Immature natural killer cell (primary cell): ENCODE results near the gene SYNE1. TPM values are rescaled to one million over a fixed set of nuclear protein-coding genes. Genes with fewer than 3 reads are reported as not detected.

Experiments
- DNase-seq, 3 donors: peaks; one replicate each; pipeline ENCODE4 v3.0.0; 2022; ENCODE audit warnings: mixed read lengths in 1 of 3
- H3K27ac Mint-ChIP-seq, 6 donors: one replicate each; pipeline ENCODE4 v1.8.0; 2020; ENCODE audit warnings: mixed read lengths in 6 of 6, mild to moderate bottlenecking in 5 of 6, inconsistent platforms in 4 of 6, moderate library complexity in 3 of 6
- H3K27me3 Mint-ChIP-seq, 3 donors: one replicate each; pipeline ENCODE4 v1.8.0; 2020 to 2021; ENCODE audit warnings: low read depth in 3 of 3, mild to moderate bottlenecking in 3 of 3, mixed read lengths in 3 of 3, moderate library complexity in 3 of 3, inconsistent platforms in 1 of 3
- H3K36me3 Mint-ChIP-seq, 3 donors: one replicate each; pipeline ENCODE4 v1.8.0; 2020; ENCODE audit warnings: mixed read lengths in 3 of 3, inconsistent platforms in 2 of 3, mild to moderate bottlenecking in 2 of 3
- H3K4me1 Mint-ChIP-seq, 2 donors: one replicate each; pipeline ENCODE4 v1.8.0; 2020; ENCODE audit warnings: inconsistent platforms in 2 of 2, mild to moderate bottlenecking in 2 of 2, mixed read lengths in 2 of 2, moderate library complexity in 1 of 2
- H3K4me3 Mint-ChIP-seq, 5 donors: one replicate each; pipeline ENCODE4 v1.8.0; 2020; ENCODE audit warnings: mild to moderate bottlenecking in 5 of 5, mixed read lengths in 5 of 5, inconsistent platforms in 3 of 5, moderate library complexity in 3 of 5
- H3K9me3 Mint-ChIP-seq, 6 donors: one replicate each; pipeline ENCODE4 v1.8.0; 2020; ENCODE audit warnings: mild to moderate bottlenecking in 6 of 6, mixed read lengths in 6 of 6, inconsistent platforms in 4 of 6, moderate library complexity in 3 of 6
- polyA plus RNA-seq, 3 donors: library from polyadenylated mRNA; unstranded; fragments of 300-500 nt; fragmentation: Illumina TruSeq; gene quantifications; one replicate each; pipeline ENCODE4 v1.2.3, GENCODE V29; 2021

Gene SYNE1
- polyA plus RNA-seq, 3 donors from 2014 or later, result 25.9 to 117 (median 27.9) TPM

DNA sequence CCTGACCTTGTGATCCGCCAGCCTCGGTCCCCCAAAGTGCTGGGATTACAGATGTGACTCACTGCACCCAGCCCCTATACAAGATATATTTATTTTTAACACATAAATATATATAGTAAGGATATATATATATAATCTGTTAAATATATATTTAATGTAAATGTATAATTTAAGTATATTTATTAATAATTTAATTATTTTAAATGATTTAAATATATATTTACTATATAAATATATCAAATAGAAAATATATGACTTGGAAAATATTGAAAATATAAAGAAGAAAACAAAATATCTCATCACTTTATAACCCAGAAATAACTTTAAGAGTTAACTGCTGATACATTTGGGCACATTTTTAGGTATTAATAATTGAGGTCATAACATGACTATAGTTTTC lies 324.7 kb downstream of the SYNE1 start:
- Mint-ChIP-seq H3K9me3 (no peaks in the 10 kb centered on the region), H3K4me3 (no peak overlapping the region), H3K36me3 (peaks cover 22 to 54% (median 35%) of the 10 kb centered on the region in 3 donors), H3K4me1 (peaks cover 0 to 2% of the 10 kb centered on the region in 2 donors), H3K27ac (no peak overlapping the region), H3K27me3 (peaks cover 0 to 3% (median 0%) of the 10 kb centered on the region in 3 donors)
- DNase-seq, result no peak

DNA sequence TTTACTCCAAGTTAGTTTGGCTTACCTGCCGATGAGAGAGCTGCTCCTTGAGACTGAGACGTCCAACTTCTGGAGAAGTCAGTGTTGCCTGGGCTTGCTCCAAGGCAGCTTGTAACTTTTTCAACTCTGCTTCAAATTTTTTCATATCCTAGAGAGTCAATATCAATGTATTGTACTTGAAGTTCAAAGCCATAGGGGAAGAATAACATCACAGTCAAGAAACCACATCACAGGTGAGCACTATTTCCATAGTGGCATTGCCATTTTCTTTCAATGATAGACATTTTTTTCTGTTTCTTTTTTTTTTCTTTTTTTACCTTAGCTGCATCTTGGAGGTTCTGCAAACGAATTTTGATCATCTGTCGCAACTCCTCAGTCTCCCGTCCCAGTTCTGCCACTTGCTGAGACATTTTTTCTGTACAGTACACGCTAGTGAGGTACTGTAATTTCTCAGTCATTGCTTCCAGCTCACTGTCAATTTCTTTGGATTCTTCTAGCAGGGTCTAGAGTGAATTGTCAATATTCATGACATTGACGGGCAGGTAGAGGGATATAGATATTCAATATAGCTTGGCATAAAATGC lies 326.7 kb downstream of the SYNE1 start:
- Mint-ChIP-seq H3K36me3 (peaks cover 9 to 42% (median 24%) of the 10 kb centered on the region in 3 donors), H3K27ac (no peak overlapping the region), H3K4me1 (peaks cover 0 to 2% of the 10 kb centered on the region in 2 donors), H3K4me3 (no peak overlapping the region), H3K27me3 (no peaks in the 10 kb centered on the region), H3K9me3 (no peaks in the 10 kb centered on the region)
- DNase-seq, result no peak

DNA sequence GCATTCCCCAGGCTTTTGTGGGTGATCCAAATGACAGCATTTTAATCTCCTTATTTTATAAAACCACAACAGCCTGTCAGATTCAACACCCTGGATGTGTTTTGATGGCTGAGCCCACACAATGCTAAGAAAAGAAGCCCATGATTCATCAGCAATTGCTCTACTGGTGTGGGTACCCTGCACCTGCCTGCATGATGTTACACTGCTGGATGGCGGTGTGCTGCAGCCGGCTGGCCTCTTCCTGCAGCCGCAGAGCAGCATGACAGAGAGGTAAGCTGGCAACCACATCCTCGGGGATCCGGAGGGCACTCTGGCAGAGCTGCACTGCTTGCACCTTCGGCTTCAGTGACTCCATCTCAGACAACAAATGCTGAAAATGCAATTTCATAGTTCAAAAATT lies 327.5 kb downstream of the SYNE1 start:
- Mint-ChIP-seq H3K27ac (no peak overlapping the region), H3K9me3 (no peaks in the 10 kb centered on the region), H3K4me3 (no peak overlapping the region), H3K27me3 (no peaks in the 10 kb centered on the region), H3K4me1 (peaks cover 0 to 2% of the 10 kb centered on the region in 2 donors), H3K36me3 (peaks cover 10 to 41% (median 24%) of the 10 kb centered on the region in 3 donors)
- no peak for DNase-seq

DNA sequence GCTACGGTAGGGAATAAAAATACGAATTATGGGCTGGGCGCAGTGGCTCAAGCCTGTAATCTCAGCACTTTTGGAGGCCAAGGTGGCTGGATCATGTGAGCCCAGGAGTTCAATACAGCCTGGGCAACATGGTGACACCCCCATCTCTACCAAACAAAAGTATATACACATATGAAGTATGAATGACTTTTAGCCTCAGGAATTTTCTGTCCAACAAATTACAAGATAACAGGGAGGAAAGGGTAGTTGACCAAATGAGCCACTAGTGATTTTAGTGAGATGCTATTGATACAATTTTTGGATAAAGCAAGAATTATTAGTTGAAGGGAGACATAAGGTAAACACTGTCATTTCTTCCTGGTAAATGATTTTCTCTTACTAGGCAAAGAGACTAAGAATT lies 328.2 kb downstream of the SYNE1 start:
- Mint-ChIP-seq H3K27ac (peak overlapping the region in 3 of 6 donors; percentile 48 to 55 (median 49)), H3K4me1 (peaks cover 0 to 2% of the 10 kb centered on the region in 2 donors), H3K27me3 (no peaks in the 10 kb centered on the region), H3K4me3 (no peak overlapping the region), H3K36me3 (peaks cover 9 to 36% (median 23%) of the 10 kb centered on the region in 3 donors), H3K9me3 (no peaks in the 10 kb centered on the region)
- no peak for DNase-seq

DNA sequence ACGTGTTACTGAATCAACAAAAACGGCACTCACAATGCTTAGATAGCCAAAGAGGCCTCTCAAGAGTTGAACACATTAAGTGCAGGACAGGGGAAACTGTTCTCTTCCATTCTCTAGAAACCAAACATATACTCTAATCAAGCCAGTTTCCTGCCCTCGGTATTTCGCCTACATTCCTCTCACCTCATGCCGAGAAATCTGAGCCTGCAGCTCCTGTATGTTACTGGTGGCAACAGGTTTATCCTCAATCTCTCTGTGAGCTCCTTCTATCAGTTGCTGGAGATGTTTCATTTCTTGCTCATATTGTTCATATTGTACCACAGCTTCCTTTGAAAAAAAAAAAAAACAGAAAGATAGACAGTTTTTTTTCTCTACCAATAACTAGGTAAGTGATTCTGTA lies 328.9 kb downstream of the SYNE1 start:
- H3K4me3 Mint-ChIP-seq, result no peak overlapping the region
- peaks cover 6 to 31% (median 19%) of the 10 kb centered on the region in 3 donors for H3K36me3 Mint-ChIP-seq
- H3K4me1 Mint-ChIP-seq, result peaks cover 0 to 2% of the 10 kb centered on the region in 2 donors
- H3K27ac Mint-ChIP-seq, result no peak overlapping the region
- no peak for DNase-seq
- no peaks in the 10 kb centered on the region for H3K9me3 Mint-ChIP-seq
- no peaks in the 10 kb centered on the region for H3K27me3 Mint-ChIP-seq

DNA sequence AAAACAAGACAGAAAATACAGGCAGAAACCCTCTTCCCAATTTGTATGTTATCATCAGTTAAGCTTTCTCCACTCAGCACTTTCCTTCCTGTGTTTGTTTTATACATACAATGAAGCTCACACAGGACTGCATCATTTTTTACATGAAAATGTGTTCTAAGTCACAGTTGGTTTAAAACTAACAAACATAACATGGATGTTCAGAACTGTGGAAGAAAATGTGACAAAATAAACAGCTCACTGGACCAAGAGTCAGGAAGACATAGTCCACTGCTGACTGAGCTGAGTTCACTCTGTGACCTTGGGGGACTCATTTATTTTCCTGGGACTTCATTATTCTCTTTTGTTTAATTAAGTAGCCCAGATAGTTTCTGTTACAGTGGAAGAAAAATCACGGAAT lies 331.5 kb downstream of the SYNE1 start:
- Mint-ChIP-seq H3K27me3 (peaks cover 6 to 11% (median 8%) of the 10 kb centered on the region in 3 donors), H3K4me1 (peaks cover 19 to 20% of the 10 kb centered on the region in 2 donors), H3K27ac (peak overlapping the region in 1 of 6 donors; percentile 56), H3K9me3 (no peaks in the 10 kb centered on the region), H3K4me3 (no peak overlapping the region), H3K36me3 (peaks cover 6 to 22% (median 11%) of the 10 kb centered on the region in 3 donors)
- no peak for DNase-seq

DNA sequence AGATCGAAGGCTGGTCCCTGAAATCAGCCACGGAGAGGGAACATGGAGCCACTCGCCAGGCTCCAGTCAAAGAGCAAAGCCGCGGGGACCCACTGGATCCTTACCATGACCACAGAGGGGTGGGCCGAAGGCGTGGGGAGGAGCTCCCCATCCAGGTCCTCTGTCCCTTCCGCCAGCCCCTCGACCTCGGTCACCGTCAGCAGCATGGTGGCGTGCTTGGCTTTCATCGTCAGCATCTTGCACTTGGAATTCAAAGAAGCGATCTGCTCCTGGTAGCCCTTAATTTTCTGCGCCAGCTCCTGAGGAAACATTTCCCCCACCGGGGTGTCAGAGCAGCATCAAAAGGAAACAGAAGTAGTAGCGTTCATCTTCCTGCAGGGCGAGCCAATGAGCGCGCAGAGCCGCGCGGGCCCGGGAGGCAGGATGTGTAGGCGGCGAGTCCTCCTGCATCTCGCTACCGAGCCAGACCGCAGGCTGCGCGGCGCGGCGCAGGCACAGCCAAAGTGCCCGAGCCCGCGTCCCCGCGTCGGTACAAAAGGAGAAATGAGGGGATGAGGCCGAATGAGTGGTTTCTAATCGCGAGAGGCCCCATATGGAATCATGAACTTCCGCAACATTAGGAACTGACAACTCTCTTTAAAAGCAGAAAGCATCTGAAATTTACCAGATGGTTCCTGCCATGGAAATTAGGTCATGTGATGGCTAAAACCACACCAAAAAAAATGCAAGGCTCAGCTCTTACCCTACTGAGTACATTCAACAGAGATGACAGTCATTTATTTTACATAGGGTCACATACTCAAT lies 335.2 kb downstream of the SYNE1 start:
- Mint-ChIP-seq H3K36me3 (peaks cover 6 to 9% (median 7%) of the 10 kb centered on the region in 3 donors), H3K27ac (peak overlapping the region; percentile 98 to 100 (median 98)), H3K4me1 (peaks cover 30 to 42% of the 10 kb centered on the region in 2 donors), H3K4me3 (peak overlapping the region; percentile 96 to 100 (median 100)), H3K9me3 (no peaks in the 10 kb centered on the region), H3K27me3 (peaks cover 8 to 15% (median 8%) of the 10 kb centered on the region in 3 donors)
- DNase-seq, result peak; percentile 89 to 90 (median 89)

DNA sequence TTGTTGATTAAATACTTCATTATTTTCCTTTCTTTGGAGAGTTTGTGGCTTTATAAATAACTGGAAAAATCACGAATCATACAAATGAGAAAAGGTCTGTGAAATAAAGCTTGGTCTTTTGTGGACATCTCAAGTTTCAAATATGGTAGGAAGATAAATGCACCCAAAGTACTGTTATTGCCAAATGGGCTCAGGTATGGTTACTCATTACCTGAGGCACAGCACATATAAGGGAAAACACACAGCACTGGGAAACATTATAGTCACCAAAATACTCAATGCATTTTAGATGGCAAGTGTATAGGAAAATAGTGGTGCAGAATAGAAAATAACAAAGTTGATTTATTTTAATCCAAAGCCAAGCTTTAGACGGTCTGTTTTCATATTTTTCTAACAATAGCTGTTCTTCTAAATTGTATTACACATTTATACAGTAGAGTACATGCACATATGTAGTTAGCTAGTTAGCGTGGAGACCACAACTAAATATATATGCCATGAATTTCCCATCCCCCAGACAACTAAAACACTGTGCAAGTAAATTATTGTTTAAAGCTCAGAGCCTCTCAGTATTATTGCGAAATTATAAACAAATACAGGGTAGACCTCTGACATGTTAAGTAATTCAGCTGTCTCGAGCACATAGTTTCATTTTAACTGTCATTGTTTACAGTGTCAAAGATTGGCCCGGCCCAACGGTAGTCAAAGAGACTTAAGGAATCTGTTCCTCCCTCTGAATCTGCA lies 336.0 kb downstream of the SYNE1 start:
- H3K9me3 Mint-ChIP-seq, result no peaks in the 10 kb centered on the region
- H3K27me3 Mint-ChIP-seq, result peaks cover 8 to 15% (median 8%) of the 10 kb centered on the region in 3 donors
- DNase-seq, result no peak
- peak overlapping the region; percentile 96 to 100 (median 100) for H3K4me3 Mint-ChIP-seq
- H3K4me1 Mint-ChIP-seq, result peaks cover 30 to 48% of the 10 kb centered on the region in 2 donors
- H3K27ac Mint-ChIP-seq, result peak overlapping the region; percentile 98 to 100 (median 98)
- H3K36me3 Mint-ChIP-seq, result peaks cover 6 to 10% (median 8%) of the 10 kb centered on the region in 3 donors

DNA sequence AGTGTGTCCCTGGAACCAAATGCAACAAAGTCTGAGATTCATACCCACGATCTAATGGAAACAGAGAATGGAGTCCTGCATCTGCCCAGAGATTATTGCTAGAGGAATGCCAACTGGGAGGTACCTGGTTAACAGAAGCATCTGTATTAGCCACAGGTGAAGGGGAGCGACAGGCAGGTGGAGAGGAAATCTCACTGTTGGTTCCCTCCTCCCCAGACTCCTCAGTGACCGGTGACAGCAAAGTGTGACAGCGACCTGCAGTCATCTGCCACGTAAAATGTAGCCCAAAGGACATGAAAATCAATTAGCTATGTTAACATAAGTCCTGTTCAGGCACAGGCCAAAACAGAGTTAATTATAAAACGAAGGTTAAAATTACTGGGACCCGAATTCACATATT lies 336.6 kb downstream of the SYNE1 start:
- H3K27me3 Mint-ChIP-seq, result peaks cover 8 to 15% (median 8%) of the 10 kb centered on the region in 3 donors
- H3K36me3 Mint-ChIP-seq, result peaks cover 2 to 9% (median 7%) of the 10 kb centered on the region in 3 donors
- H3K4me3 Mint-ChIP-seq, result peak overlapping the region; percentile 96 to 100 (median 100)
- DNase-seq, result no peak
- peaks cover 30 to 52% of the 10 kb centered on the region in 2 donors for H3K4me1 Mint-ChIP-seq
- peak overlapping the region; percentile 98 to 100 (median 98) for H3K27ac Mint-ChIP-seq
- no peaks in the 10 kb centered on the region for H3K9me3 Mint-ChIP-seq

DNA sequence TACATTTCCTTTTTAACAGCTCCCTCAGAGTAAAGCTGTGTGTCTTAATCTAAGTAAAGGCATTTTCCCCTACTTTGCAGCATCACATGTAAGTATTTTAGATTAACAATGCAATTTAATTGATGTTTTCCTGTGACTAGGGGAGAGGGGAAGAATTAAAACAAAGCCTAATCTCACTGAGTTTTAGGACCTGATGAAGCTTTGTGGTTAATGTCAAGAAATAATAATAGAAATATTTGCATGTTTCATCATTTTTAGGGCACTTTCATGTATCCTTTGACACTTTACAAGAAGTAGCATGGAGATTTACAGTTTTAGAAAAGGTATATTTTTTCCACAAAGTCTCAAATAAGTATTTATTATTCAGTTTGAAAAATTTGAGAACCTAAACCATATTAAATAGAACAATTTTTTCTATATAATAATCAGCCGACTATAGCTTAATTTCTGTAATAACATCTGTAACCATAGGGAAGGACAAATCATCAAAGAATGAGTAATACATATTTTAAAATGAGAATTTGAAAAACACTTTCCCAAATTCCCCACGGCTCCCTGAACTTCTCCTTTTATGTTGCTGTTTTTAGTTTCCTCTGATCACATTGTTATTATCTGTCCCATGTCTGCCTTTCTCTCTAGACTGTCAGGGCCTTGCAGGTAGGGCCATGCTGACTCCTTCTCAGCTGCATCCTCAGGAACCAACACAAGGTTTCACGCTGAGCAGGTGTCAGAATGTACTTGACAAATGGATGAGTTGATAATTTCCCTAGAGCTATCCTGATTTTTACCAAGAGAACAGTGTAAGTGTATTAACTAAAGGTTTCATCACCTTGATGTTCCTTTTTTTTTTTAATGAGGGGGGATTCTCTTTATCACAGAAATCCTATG lies 338.1 kb downstream of the SYNE1 start:
- no peaks in the 10 kb centered on the region for H3K9me3 Mint-ChIP-seq
- H3K4me3 Mint-ChIP-seq, result peak overlapping the region in 2 of 5 donors; percentile 18 to 24
- no peak for DNase-seq
- peaks cover 30 to 52% of the 10 kb centered on the region in 2 donors for H3K4me1 Mint-ChIP-seq
- H3K27ac Mint-ChIP-seq, result peak overlapping the region in 3 of 6 donors; percentile 3 to 41 (median 38)
- peaks cover 8 to 15% (median 10%) of the 10 kb centered on the region in 3 donors for H3K27me3 Mint-ChIP-seq
- H3K36me3 Mint-ChIP-seq, result peaks cover 0 to 9% (median 8%) of the 10 kb centered on the region in 3 donors

DNA sequence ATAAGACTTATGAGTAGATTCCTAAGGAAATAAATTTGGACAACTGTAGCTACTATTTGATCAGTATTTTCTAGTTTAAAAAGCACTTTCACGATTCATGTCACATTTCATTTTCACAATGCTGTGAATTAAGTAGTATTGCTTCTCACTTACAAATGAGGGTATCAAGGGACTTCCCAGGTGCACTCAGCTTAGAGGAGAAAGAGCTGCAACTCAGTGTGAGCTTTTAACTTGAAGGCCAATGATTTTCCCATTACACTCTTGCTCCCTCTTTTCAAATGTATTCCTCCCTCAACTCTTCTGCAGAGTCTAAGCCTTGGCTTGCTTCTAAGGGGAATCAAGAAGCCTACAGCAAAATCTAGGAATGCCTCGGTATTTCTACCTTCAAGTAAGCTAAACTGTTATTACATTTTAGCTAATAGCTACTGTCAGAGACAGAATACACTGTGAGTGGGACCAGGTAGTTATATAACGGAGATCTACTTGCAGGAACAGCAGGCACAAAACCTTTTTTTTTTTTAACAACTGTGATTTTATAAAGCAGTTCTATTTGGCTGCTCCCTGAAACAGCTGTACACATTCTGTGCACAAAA lies 339.0 kb downstream of the SYNE1 start:
- peaks cover 30 to 52% of the 10 kb centered on the region in 2 donors for H3K4me1 Mint-ChIP-seq
- H3K27me3 Mint-ChIP-seq, result peaks cover 8 to 15% (median 10%) of the 10 kb centered on the region in 3 donors
- peaks cover 0 to 16% (median 12%) of the 10 kb centered on the region in 3 donors for H3K36me3 Mint-ChIP-seq
- no peak overlapping the region for H3K4me3 Mint-ChIP-seq
- DNase-seq, result no peak
- H3K9me3 Mint-ChIP-seq, result no peaks in the 10 kb centered on the region
- no peak overlapping the region for H3K27ac Mint-ChIP-seq

DNA sequence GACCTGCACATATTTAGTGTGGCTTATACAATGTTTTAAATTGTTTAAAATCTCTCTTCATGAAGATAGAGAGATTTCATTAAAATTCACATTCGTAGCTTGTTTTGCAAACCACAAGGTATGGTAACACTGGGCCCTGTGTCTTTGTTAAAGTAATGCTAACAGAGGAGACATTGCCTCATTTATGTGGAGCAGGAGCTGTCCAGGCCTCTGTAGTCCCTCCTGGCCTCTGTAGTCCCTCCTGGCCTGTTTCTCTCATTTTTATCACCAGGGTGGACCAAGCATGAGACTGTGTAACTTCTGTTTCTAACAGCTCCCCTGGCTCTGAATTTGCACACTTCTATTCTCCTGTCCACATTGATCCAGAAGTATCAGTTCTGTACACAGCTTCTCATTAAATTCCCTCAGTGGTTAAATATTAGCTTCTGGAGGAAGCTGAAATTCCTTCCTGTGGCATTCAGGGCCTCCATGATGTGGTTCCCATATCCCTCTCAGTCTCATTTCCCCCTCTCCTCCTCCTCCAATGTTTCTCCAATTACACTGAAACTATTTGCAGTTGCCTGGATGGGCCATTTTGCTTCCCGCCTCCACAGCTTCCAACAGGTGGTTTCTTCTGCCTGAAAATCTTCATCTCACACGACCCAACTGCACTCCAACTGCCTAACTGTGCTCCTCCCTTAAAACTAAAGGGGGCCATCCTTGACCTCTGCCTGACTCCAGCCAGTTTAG lies 340.4 kb downstream of the SYNE1 start:
- no peak overlapping the region for H3K4me3 Mint-ChIP-seq
- H3K27ac Mint-ChIP-seq, result peak overlapping the region in 4 of 6 donors; percentile 2 to 53 (median 4)
- peaks cover 3 to 9% (median 4%) of the 10 kb centered on the region in 3 donors for H3K27me3 Mint-ChIP-seq
- peaks cover 0 to 21% (median 16%) of the 10 kb centered on the region in 3 donors for H3K36me3 Mint-ChIP-seq
- peaks cover 22 to 46% of the 10 kb centered on the region in 2 donors for H3K4me1 Mint-ChIP-seq
- H3K9me3 Mint-ChIP-seq, result no peaks in the 10 kb centered on the region
- no peak for DNase-seq
